ENCODE measurements around the gene DCLK1.

GRCh38 chr13:35906636-35907035, 224.5 kb downstream of the DCLK1 start:
- no peak for TF ChIP-seq CTCF (IDR thresholded peaks at IDR 0.05)
- TF ChIP-seq POLR2A (IDR thresholded peaks at IDR 0.05), result no peak
- no peak for TF ChIP-seq POLR2AphosphoS5 (IDR thresholded peaks at IDR 0.05)
